Measurements from ENCODE around the gene GNG14.
A peak's percentile ranks its signal among the peaks of the same experiment; 100 is the strongest.
"Not testable (repeated sequence)": the region's sequence is repeated elsewhere in the genome, so short reads cannot be mapped to it uniquely, and the experiment has no call there.

Gene GNG14

DNA sequence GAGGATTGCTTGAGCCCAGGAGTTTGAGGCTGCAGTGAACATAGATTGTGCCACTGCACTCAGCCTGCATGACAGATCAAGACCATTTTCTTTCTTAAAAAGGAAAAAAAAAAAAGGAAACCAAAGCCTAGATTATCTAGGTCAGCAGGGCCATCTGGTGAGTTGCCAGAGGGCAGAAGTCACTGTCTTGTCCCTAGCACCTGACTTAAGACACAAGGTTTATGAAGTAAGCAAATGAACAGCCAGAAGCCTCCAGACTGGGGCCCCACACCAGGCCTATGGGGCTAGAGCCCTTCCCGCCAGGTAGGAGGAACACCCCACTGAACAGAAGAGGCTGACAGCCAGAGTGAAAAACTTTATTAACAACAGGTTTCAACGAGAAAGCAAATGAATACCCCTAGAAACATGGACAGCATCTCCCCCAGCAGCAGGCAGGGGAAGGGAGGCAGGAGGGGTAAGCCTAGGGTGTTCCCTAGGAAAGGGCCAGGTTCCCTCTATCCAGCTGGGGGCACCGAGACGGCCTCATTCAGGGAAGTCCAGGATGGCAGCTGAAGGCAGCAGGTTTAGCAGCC lies 20.0 kb upstream of the GNG14 start:
- DNase-seq (ENCODE audit: low spot score), result no peak

GRCh38 chr19:12668346-12668745 lies 19.5 kb upstream of the GNG14 start:
- no peak for DNase-seq (ENCODE audit: low spot score)

GRCh38 chr19:12668932-12669269 lies 18.9 kb upstream of the GNG14 start:
- DNase-seq (ENCODE audit: low spot score), result peak; percentile 79

- DNase-seq (ENCODE audit: low spot score), result peak; percentile 87
Observed at GRCh38 chr19:12669270-12670158, 18.3 kb upstream of the GNG14 start.

- DNase-seq (ENCODE audit: low spot score), result no peak
Observed at GRCh38 chr19:12670159-12670928, 17.5 kb upstream of the GNG14 start.

DNA sequence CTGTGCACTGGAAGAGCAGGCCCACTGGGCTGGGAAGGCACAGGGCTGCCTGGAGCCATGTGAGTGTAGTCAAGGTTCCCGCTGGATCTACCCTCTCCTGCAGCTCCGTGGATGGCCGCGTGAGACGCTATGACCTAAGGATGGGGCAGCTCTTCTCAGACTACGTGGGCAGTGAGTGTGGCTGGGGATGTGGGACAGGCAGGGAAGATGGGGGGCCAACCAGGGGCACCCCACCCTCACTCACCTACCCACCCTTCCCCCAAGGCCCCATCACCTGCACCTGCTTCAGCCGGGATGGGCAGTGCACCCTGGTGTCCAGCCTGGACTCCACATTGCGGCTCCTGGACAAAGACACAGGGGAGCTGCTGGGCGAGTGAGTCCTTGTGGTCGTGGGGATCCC lies 15.1 kb upstream of the GNG14 start:
- no peak for DNase-seq (ENCODE audit: low spot score)

DNA sequence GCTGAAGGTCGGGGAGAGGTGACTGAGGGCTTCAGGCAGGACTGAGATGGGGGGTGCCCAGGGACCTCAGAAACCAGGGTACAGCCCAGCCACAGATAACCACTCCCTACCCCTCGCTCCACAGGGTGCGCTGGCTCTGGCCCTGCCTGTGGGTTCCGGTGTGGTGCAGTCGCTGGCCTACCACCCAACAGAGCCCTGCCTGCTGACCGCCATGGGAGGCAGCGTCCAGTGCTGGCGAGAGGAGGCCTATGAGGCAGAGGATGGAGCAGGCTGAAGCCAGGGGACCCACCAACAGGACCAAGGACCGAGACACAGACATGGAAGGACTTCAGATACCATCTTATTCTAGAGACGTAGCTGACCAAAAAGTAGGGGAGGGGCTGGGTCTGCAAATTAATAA lies 12.4 kb upstream of the GNG14 start:
- no peak for DNase-seq (ENCODE audit: low spot score)

DNA sequence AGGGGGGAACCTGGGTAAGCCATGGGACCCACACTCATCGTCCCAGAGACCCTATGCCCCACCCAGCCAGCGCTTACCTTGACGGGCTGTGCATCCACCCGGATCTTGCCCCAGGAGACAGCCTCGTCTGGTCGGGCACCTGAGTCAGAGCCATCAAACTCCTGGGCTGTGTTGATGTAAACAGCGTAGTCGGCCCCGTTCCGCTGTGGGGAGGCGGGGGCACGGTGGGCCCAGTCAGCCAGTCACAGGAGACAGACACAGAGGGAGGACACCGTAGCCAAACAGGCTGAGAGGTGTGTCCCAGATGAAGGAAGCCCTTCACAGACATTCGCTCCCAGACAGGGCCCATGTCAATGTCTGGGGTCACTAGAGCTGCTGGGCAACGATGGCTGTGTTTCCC lies 11.9 kb upstream of the GNG14 start:
- DNase-seq (ENCODE audit: low spot score), result no peak

DNA sequence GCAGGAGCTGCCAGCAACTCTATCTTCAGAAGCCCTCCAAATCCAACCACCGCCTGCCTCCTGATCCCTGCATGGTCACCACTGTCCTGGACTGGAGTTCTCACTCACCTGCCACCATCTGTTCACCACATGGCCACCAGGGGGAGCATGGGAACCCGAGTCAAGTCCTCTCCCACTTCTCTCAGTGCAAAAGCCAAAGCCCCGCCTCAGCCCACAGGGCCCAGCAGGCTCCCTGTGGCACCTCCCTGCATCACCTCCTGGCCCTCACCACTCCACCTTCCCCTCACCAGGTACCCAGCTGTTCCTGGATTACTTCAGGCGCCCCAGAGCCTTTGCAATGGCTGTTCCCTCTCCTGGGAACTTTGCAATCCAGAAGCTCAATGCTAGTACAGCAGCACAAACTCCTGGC lies 11.4 kb upstream of the GNG14 start:
- peak; percentile 85 for DNase-seq (ENCODE audit: low spot score)

- DNase-seq (ENCODE audit: low spot score), result no peak
Observed at GRCh38 chr19:12676928-12677327, 10.9 kb upstream of the GNG14 start.

DNA sequence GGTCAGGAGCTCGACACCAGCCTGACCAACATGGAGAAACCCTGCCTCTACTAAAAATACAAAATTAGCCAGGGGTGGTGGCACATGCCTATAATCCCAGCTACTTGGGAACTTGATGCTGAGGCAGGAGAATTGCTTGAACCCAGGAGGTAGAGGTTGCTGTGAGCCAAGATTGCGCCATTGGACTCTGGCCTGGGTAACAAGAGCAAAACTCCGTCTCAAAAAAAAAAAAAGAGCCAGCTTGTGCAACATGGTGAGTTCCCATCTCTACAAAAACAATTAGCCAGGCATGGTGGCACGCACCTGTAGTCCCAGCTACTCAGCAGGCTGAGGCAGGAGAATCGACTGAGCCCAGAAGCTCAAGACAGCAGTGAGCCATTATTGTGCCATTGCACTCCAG lies 9.8 kb upstream of the GNG14 start:
- not testable (repeated sequence) for DNase-seq (ENCODE audit: low spot score)

- DNase-seq (ENCODE audit: low spot score), result no peak
Observed at GRCh38 chr19:12680034-12680433, 7.8 kb upstream of the GNG14 start.

DNA sequence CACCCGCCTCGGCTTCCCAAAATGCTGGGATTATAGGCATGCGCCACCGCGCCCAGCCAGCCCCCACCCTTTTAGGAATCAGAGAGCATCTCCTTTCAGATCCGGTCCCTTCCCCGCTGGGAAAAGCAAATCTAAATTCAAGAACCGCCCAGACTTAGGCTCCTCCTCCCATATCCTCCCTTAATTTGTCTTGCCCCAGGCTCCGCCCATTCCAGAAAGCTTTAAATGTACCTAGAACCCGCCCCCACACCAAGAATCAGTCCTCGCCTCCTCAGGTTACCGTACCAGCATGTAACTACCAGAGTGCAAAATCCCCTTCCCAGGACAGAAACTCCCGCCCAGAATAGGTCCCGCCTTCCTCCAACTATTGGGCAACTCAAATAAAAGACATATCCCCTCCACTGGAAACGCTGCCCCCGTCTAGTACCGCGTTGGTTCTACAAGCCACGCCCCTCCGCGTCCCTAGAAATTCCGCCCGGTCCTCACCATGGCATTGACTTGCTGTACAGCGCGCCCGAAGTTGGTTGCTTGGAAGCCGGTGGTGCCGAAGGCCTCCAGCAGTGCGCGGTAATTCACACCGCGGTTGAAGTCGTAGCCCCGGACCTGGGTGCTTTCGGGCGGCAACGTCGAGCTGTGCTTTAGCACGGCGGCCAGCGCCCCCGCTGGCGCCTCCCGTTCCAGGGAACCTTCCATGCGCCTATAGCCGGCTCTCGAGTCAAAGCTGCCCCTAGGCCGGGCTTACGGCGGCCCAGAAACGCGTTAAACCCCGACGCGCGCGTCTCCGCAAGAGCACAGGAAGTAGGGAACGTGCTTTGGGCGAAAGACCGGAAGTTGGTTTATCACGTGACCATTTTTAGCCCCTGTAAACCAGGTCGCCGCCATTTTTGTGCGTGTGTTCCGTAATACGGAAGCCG lies 6.5 kb upstream of the GNG14 start, which contains the start of gene DHPS:
TSS of gene DHPS (minus strand) at position 807 of the 914 bp plus-strand sequence. CDS start at position 693, 114 bp downstream.
- peak; percentile 98 for DNase-seq (ENCODE audit: low spot score)

DNA sequence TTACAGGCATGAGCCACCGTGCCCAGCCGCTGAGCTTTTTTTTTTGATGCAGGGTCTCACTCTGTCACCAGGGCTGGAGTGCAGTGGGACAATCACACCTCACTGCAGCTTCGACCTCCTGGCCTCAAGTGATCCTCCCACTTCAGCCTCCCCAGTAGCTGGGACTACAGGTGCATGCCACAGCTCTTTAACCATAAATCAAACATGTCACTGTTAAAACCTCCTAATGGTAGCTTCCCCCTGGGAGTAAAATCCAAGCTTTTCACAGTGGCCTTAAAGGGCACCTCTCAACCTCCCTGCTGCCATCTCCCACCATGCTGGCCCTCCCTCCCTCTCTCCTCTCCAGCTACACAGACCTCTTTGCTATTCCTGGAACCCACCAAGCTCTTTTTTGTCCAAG lies 2.0 kb upstream of the GNG14 start:
- DNase-seq (ENCODE audit: low spot score), result no peak

DNA sequence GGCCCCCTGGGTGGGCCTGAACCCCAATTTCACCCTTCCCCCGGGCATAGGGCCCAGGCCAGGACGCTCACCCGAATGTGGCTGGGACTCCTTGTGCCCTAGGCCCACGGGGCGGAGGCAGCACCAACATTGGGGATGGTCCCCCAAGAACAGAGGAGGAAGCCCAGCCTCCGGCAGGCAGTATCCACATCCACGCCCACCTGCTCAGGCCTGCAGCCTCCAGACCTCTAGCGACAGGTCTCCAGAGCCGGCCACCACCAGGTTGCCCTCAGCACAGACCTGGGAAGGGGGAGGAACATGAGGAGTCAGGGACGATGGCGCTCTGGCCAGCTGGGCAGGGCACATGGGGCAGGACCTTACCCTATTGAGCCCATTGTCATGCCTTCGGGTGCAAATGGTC lies 1.2 kb downstream of the GNG14 start:
- DNase-seq (ENCODE audit: low spot score), result no peak

GRCh38 chr19:12689581-12690216 lies 1.9 kb downstream of the GNG14 start:
- no peak for DNase-seq (ENCODE audit: low spot score)

GRCh38 chr19:12692960-12693359 lies 5.2 kb downstream of the GNG14 start:
- no peak for DNase-seq (ENCODE audit: low spot score)

GRCh38 chr19:12694641-12695040 lies 6.8 kb downstream of the GNG14 start:
- no peak for DNase-seq (ENCODE audit: low spot score)

DNA sequence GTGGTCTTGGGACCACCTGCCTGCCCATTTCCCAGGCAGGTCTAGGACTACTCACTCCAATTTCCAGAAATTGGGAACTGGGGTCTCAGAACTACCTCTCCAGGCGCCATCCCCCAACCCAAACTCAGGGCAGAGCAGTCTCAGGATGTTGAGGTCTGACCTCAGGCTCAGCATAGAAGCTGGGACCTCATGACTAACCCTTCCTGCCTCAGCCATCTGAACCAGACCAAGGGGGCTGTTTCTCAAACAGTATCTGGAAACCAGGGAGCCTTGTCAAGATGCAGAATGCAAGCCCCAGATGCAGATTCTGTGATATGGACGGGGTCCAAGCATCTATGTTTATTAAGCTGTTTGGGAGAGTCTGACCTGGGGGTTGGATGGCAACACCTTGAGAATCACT lies 7.3 kb downstream of the GNG14 start:
- DNase-seq (ENCODE audit: low spot score), result no peak

- no peak for DNase-seq (ENCODE audit: low spot score)
Observed at GRCh38 chr19:12695514-12695913, 7.7 kb downstream of the GNG14 start.

- no peak for DNase-seq (ENCODE audit: low spot score)
Observed at GRCh38 chr19:12695997-12696365, 8.2 kb downstream of the GNG14 start.
